ENCODE results near the gene CACNA1C.

The CACNA1C gene

GRCh38 chr12:2435511-2435910, 382.7 kb downstream of the CACNA1C start:
- no peak for DNase-seq

GRCh38 chr12:2439332-2440100, 386.7 kb downstream of the CACNA1C start:
- no peak for DNase-seq

DNA sequence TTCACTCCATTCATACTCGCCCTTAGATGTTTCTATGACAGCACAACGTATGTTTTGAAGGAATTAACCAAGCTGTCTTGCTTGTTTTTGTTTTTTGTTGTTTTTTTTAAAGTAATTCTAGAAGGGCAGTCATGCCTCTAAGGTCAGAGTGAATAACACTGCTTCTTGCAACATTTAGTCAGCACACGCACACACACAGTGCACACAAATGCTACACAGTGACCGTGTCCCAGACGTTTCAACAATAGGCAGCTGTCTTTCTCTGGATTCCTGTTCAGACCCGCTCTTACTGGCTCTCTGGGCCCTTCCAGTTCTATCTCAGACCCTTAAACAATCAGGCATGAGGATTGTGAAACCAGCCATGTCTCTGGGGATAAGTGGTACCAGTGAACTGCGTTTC, 391.0 kb downstream of the CACNA1C start:
- DNase-seq, result no peak

- no peak for DNase-seq
Measured at GRCh38 chr12:2445968-2446367, 393.2 kb downstream of the CACNA1C start.

DNA sequence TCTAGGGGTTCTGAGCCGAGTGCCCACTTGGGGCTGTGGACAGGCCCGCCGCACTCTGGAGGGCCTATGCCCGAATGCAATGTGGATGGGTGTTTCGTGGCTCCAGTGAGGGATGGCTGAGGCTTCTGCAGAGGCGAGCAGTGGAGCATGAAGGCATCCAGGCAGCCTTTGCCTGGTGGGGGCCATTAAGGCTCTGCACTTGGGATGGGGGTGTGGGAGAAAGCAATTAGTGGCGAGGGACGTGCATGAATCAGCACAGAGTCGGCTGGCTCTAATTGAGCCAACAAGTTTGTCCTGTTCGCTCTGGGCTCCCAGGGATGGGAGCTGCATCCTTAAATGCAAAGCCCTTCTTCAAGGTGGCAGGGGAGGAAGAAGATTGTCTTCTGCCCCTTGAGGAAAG, 395.1 kb downstream of the CACNA1C start:
- DNase-seq, result no peak

- no peak for DNase-seq
Measured at GRCh38 chr12:2449586-2449985, 396.8 kb downstream of the CACNA1C start.

GRCh38 chr12:2450553-2450952, 397.8 kb downstream of the CACNA1C start:
- no peak for DNase-seq

DNA sequence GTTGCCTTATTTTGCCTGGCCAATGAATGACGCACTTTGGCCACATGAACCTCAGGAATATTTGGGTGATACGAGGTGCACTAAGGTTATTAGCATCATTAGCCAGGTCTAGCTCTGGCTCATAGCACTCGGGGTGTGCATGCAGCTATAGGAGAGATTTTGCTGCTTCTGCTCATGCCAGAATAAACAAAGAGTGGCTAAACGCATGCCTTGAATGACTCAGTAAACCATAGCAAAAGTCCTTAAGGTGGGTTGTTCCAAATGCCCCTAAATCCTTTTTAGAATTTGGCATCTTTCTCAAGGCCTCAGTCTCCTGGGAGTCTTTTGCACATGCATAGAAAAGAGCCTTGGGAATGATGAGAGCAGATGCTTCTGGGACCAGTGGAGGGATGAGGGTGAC, 398.2 kb downstream of the CACNA1C start:
- no peak for DNase-seq

- no peak for DNase-seq
Measured at GRCh38 chr12:2451497-2451896, 398.7 kb downstream of the CACNA1C start.

DNA sequence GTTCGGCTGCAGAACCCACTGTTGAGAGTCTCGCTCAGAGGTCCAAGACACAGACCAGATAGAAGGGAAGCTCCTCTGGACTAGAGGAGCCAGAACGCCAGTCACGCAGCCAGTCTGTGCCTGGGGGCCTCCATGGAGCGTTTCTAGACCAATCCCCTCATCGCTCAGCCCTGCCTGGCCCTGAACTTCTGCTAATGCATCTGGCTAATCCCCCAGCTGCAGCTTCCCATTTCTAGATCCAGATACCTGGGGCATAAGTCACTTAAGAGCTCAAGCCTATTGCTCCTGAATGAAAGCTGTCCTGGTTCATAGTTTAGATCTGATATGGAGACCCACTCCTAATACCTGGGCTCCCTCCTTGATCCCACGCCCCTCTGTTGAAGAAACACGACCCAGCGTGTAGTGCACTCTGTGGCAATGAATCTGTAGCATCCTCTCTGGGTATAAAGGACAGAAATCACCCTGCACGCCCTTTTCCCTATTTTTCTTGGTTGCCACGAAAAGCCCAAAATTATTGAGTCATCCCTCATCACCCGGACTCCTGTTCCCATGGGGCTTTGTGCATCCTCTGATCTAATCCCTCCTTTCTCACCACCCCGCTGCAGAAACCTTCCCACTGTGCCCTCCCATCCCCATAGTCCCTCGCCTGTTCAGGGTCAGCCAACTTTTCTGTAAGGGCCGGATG, 400.4 kb downstream of the CACNA1C start:
- DNase-seq, result no peak

- DNase-seq, result no peak
Measured at GRCh38 chr12:2453761-2454090, 400.9 kb downstream of the CACNA1C start.

DNA sequence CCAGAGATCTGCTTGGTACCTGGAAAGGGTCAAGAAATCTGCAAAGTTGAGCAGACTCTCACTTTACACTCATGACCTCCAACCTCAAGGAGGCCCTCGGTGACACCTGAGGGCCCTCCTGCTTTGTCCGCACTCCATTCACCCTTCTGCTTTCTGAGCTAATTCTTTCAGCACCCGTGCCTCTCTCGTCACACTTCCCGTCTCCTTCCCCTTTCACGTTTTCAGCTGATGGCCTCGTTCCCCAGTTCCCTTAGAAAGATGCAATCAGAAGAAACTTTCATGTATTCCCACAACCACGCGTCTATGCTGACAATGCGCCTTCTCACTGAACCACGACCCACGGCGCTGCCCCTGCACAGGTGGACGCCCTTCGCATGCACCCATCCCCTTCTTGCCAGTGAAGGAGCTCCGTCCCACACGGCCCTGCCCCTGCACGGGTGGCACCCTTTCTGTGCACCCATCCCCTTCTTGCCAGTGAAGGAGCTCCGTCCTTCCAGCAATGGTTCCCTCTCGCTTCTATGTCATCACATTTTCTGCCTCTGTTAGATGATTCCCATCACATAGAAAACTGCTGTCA, 401.9 kb downstream of the CACNA1C start:
- DNase-seq, result no peak

- DNase-seq, result no peak
Measured at GRCh38 chr12:2455410-2455809, 402.6 kb downstream of the CACNA1C start.

GRCh38 chr12:2456122-2456812, 403.5 kb downstream of the CACNA1C start:
- DNase-seq, result no peak

- no peak for DNase-seq
Measured at GRCh38 chr12:2456813-2457186, 404.0 kb downstream of the CACNA1C start.

- DNase-seq, result no peak
Measured at GRCh38 chr12:2457215-2457932, 404.6 kb downstream of the CACNA1C start.

DNA sequence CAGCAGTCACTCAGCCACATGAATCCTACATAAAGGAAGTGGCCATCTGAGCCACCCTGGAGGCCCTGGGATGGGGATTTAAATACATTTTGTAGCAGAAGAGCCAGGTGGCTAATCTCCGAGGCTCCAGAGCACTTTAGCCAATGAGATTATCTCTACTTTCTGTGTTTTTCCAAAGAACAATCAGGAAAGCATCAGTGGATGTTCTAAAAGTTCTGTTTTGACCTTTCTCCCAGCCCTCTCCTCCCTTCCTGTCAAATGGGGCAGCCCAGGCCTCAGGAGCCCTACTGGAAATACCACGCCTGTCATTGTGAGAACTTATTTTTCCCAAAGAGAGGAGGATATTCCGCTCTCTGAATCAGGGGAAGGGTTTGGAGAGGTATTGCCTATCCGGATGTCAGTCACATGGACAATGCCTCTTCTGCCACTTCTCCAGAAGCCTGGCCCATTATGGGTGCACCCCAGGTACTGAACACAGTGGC, 405.2 kb downstream of the CACNA1C start:
- DNase-seq, result no peak

- DNase-seq, result no peak
Measured at GRCh38 chr12:2460051-2460670, 407.4 kb downstream of the CACNA1C start.

- no peak for DNase-seq
Measured at GRCh38 chr12:2461046-2461445, 408.3 kb downstream of the CACNA1C start.

- no peak for DNase-seq
Measured at GRCh38 chr12:2461645-2462044, 408.9 kb downstream of the CACNA1C start.

GRCh38 chr12:2462087-2462486, 409.3 kb downstream of the CACNA1C start:
- no peak for DNase-seq

DNA sequence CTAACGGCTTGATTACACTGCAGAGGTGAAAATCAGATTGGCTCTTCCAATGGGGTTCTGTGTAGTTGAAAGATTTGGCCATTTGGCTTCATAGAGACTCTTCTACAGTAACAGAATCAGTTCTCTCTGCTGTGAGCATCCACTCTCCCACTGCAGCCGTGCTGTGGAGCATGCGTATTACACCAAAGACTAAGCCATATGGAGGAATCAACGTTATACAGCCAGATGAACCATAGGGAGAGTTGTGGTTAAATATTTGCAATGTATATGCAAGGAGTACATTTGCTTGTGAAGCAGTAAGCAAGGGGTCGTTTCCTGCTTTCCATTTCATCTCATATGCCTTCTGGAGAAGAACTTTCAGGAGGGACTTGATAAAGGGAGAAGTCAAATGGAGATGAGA, 410.9 kb downstream of the CACNA1C start:
- no peak for DNase-seq
